ENCODE measurements around the gene JOSD1. TPM values are rescaled to one million over a fixed set of nuclear protein-coding genes. Genes with fewer than 3 reads are reported as not detected.

The JOSD1 gene
- total RNA-seq, 1 experiment from 2014 or later, result 84.9 TPM

GRCh38 chr22:38704654-38705234 is 4.0 kb upstream of the JOSD1 start:
- Mint-ChIP-seq H3K4me3 (ENCODE audit: unreplicated experiment) (peak overlapping the region; percentile 88), H3K9me3 (ENCODE audit: unreplicated experiment) (no peaks in the 10 kb centered on the region), H3K27me3 (ENCODE audit: insufficient read depth, unreplicated experiment) (no peaks in the 10 kb centered on the region), H3K27ac (ENCODE audit: low read depth, unreplicated experiment) (peak overlapping the region; percentile 88), H3K36me3 (ENCODE audit: insufficient read depth, unreplicated experiment) (peaks cover 8% of the 10 kb centered on the region), H3K4me1 (ENCODE audit: insufficient read depth, unreplicated experiment) (peaks cover 25% of the 10 kb centered on the region)
- ChIA-PET CTCF (no interaction called here), POLR2A (interaction anchor here (0.6 to 5.1 kb wide), 13 partner anchors 8 to 614 kb away, joined by 3 to 118 read pairs (median 4); partner anchors contain the start of genes JOSD1, MAFF, RPL3 and SUN2)
- no peak for DNase-seq (ENCODE audit: unreplicated experiment)
- intact Hi-C loops (cut with micrococcal nuclease), result no loop called here
- TF ChIP-seq CTCF (IDR thresholded peaks at IDR 0.05; ENCODE audit: unreplicated experiment), result no peak
- BruUV-seq (replicated peaks), result no TSS peak

DNA sequence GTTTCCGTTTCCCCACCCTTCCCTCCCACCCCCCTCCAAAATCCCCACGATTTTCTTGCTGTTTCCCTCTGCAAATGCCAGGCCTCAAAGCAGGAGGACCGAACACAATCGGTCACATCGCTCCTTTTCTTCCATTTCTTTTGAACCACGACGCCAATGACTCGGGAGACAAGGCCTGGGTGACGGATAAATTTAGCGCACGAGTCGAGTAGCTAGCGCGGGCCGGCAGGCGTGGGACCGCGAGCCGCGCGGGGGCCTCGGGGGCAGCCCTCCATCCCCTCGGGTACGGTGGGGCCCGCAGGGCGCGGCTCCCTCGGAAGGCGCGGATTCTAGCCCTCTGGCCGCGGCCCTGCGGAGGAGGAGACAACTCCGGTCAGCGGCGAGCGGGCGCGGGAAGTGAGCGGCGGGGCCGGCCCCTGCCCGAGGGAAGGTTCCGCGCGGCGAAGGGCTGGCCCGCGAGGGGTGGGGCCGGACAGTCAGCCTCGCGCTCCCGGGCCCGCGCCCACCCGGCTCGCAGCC is 414 bp downstream of the JOSD1 start:
- Mint-ChIP-seq H3K4me1 (ENCODE audit: insufficient read depth, unreplicated experiment) (peaks cover 27% of the 10 kb centered on the region), H3K36me3 (ENCODE audit: insufficient read depth, unreplicated experiment) (peaks cover 9% of the 10 kb centered on the region), H3K9me3 (ENCODE audit: unreplicated experiment) (no peaks in the 10 kb centered on the region), H3K27ac (ENCODE audit: low read depth, unreplicated experiment) (peak overlapping the region; percentile 85), H3K27me3 (ENCODE audit: insufficient read depth, unreplicated experiment) (no peaks in the 10 kb centered on the region), H3K4me3 (ENCODE audit: unreplicated experiment) (peak overlapping the region; percentile 79)
- no TSS peak for BruUV-seq (replicated peaks)
- peak; percentile 70 for DNase-seq (ENCODE audit: unreplicated experiment)
- no peak for TF ChIP-seq CTCF (IDR thresholded peaks at IDR 0.05; ENCODE audit: unreplicated experiment)
- intact Hi-C loops (cut with micrococcal nuclease), result no loop called here
- CTCF ChIA-PET, result interaction anchor here (0.5 to 4.9 kb wide), 4 partner anchors 17 to 333 kb away, joined by 3 to 40 read pairs (median 4); partner anchors contain the start of gene TOMM22
- POLR2A ChIA-PET, result interaction anchor here (0.6 to 8.7 kb wide), 16 partner anchors 6 to 643 kb away, joined by 3 to 223 read pairs (median 5); partner anchors contain the start of genes CBY1, FAM227A, GTPBP1 and PICK1

- no peak for TF ChIP-seq CTCF (IDR thresholded peaks at IDR 0.05; ENCODE audit: unreplicated experiment)
- H3K4me1 Mint-ChIP-seq (ENCODE audit: insufficient read depth, unreplicated experiment), result peaks cover 25% of the 10 kb centered on the region
- DNase-seq (ENCODE audit: unreplicated experiment), result no peak
- H3K27me3 Mint-ChIP-seq (ENCODE audit: insufficient read depth, unreplicated experiment), result no peaks in the 10 kb centered on the region
- CTCF ChIA-PET, result interaction anchor here (0.5 to 4.9 kb wide), 5 partner anchors 17 to 1226 kb away, joined by 3 to 40 read pairs (median 4); partner anchors contain the start of gene TOMM22
- POLR2A ChIA-PET, result interaction anchor here (0.5 to 8.7 kb wide), 25 partner anchors 7 to 820 kb away, joined by 3 to 223 read pairs (median 4); partner anchors contain the start of genes ATF4, CBY1, FAM227A and GTPBP1
- BruUV-seq (replicated peaks), result TSS peak; percentile 75
- peaks cover 14% of the 10 kb centered on the region for H3K36me3 Mint-ChIP-seq (ENCODE audit: insufficient read depth, unreplicated experiment)
- intact Hi-C loops (cut with micrococcal nuclease), result no loop called here
- H3K4me3 Mint-ChIP-seq (ENCODE audit: unreplicated experiment), result peak overlapping the region; percentile 79
- H3K27ac Mint-ChIP-seq (ENCODE audit: low read depth, unreplicated experiment), result peak overlapping the region; percentile 85
- H3K9me3 Mint-ChIP-seq (ENCODE audit: unreplicated experiment), result no peaks in the 10 kb centered on the region
Measured at GRCh38 chr22:38699784-38700183, 959 bp downstream of the JOSD1 start.

DNA sequence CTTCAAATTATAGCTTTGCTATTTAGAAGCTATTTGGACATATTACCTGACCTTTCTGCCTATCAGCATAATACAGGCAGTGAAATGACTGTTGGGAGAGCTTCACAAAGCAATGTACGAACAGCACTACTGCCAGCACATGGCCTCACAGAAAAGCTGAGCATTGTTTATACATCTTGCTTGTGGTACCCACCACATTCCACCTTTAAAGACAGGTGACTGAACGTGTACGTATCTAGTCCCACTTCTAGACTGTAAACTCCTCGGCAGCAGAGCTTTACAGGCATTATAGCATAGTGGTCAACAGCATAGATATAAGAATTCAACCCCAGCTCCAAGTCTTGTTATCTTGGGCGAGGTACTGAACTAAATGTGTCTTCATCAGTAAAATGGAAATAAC is 1.6 kb downstream of the JOSD1 start:
- intact Hi-C loops (cut with micrococcal nuclease), result no loop called here
- H3K36me3 Mint-ChIP-seq (ENCODE audit: insufficient read depth, unreplicated experiment), result peaks cover 21% of the 10 kb centered on the region
- no peaks in the 10 kb centered on the region for H3K9me3 Mint-ChIP-seq (ENCODE audit: unreplicated experiment)
- POLR2A ChIA-PET, result interaction anchor here (0.6 to 8.7 kb wide), 26 partner anchors 7 to 821 kb away, joined by 3 to 223 read pairs (median 4); partner anchors contain the start of genes ATF4, CBY1, FAM227A and GTPBP1
- DNase-seq (ENCODE audit: unreplicated experiment), result no peak
- no peak for TF ChIP-seq CTCF (IDR thresholded peaks at IDR 0.05; ENCODE audit: unreplicated experiment)
- peaks cover 25% of the 10 kb centered on the region for H3K4me1 Mint-ChIP-seq (ENCODE audit: insufficient read depth, unreplicated experiment)
- CTCF ChIA-PET, result interaction anchor here (0.5 to 4.9 kb wide), 4 partner anchors 10 to 1225 kb away, joined by 3 to 40 read pairs (median 4); partner anchors contain the start of gene TOMM22
- peak overlapping the region; percentile 85 for H3K27ac Mint-ChIP-seq (ENCODE audit: low read depth, unreplicated experiment)
- no TSS peak for BruUV-seq (replicated peaks)
- no peaks in the 10 kb centered on the region for H3K27me3 Mint-ChIP-seq (ENCODE audit: insufficient read depth, unreplicated experiment)
- H3K4me3 Mint-ChIP-seq (ENCODE audit: unreplicated experiment), result peak overlapping the region; percentile 79

Measured in MCF 10A (cell line).